Progenitor cell of endocrine pancreas (in vitro differentiated cells): ENCODE results near the gene NDOR1. TPM values are rescaled to one million over a fixed set of nuclear protein-coding genes. Genes with fewer than 3 reads are reported as not detected.
A peak's percentile ranks its signal among the peaks of the same experiment; 100 is the strongest.

Experiments
- DNase-seq: peaks from one replicate; pipeline ENCODE4 v3.0.0; 2021; ENCODE audit warnings: low spot score; ENCODE audit not compliant: unreplicated experiment
- H3K27ac Mint-ChIP-seq: 2 replicates; pipeline ENCODE4 v1.8.0; 2021; ENCODE audit warnings: mild to moderate bottlenecking, moderate library complexity, mixed read lengths
- H3K27me3 Mint-ChIP-seq: 2 replicates; pipeline ENCODE4 v1.8.0; 2021; ENCODE audit warnings: mixed read lengths
- H3K36me3 Mint-ChIP-seq: 2 replicates; pipeline ENCODE4 v1.8.0; 2022; ENCODE audit warnings: mixed read lengths; ENCODE audit not compliant: insufficient read depth
- H3K4me1 Mint-ChIP-seq: 2 replicates; pipeline ENCODE4 v1.8.0; 2021; ENCODE audit warnings: low read depth, mixed read lengths
- H3K4me3 Mint-ChIP-seq: 2 replicates; pipeline ENCODE4 v1.8.0; 2021; ENCODE audit warnings: low read depth, mild to moderate bottlenecking, moderate library complexity, mixed read lengths
- H3K9me3 Mint-ChIP-seq: 2 replicates; pipeline ENCODE4 v1.8.0; 2021; ENCODE audit warnings: low read depth, mixed read lengths
- CTCF ChIP-seq: fragments of 200-600 bp; sonication (generic); IDR thresholded peaks from one replicate; pipeline ENCODE4 v1.5.0; 2021; ENCODE audit warnings: antibody characterized with exemption, mild to moderate bottlenecking; ENCODE audit not compliant: unreplicated experiment
- total RNA-seq: library from RNA; stranded (reverse); gene quantifications from 2 replicates; pipeline ENCODE4 v1.2.1, GENCODE V29; 2021

Gene NDOR1
- total RNA-seq, 1 donor from 2014 or later: 37.4 TPM

- Mint-ChIP-seq H3K9me3 (no peaks in the 10 kb centered on the region), H3K27ac (no peak overlapping the region), H3K27me3 (no peaks in the 10 kb centered on the region), H3K36me3 (peaks cover 1% of the 10 kb centered on the region), H3K4me1 (peaks cover 10% of the 10 kb centered on the region), H3K4me3 (peak overlapping the region; percentile 60)
- peak; percentile 62 for DNase-seq
- no peak for TF ChIP-seq CTCF
These were observed 16.1 kb downstream of the NDOR1 start for GRCh38 chr9:137221506-137222111.

- H3K36me3 Mint-ChIP-seq: peaks cover 1% of the 10 kb centered on the region
- peak within 1 kb of the TSS; percentile 96 for H3K27ac Mint-ChIP-seq
- DNase-seq: peak; percentile 50
- TF ChIP-seq CTCF: peak; percentile 19
- H3K9me3 Mint-ChIP-seq: no peaks in the 10 kb centered on the region
- peak within 1 kb of the TSS; percentile 78 for H3K4me3 Mint-ChIP-seq
- H3K27me3 Mint-ChIP-seq: no peaks in the 10 kb centered on the region
- peaks cover 10% of the 10 kb centered on the region for H3K4me1 Mint-ChIP-seq
These were observed 16.9 kb downstream of the NDOR1 start, which contains the start of gene RNF208 for GRCh38 chr9:137222190-137223077. TSS of gene RNF208 (minus strand) at chr9:137222240. CDS start at chr9:137221212, 1,028 bp downstream.

GRCh38 chr9:137223078-137223970, 17.8 kb downstream of the NDOR1 start:
- H3K4me1 Mint-ChIP-seq: peaks cover 13% of the 10 kb centered on the region
- peak overlapping the region; percentile 78 for H3K4me3 Mint-ChIP-seq
- peak overlapping the region; percentile 96 for H3K27ac Mint-ChIP-seq

GRCh38 chr9:137224830-137225694, 19.6 kb downstream of the NDOR1 start, which contains the start of gene CYSRT1:
TSS of gene CYSRT1 (plus strand) at chr9:137225174. CDS start at chr9:137225622, 448 bp downstream.
- Mint-ChIP-seq H3K36me3 (no peaks in the 10 kb centered on the region), H3K9me3 (no peaks in the 10 kb centered on the region), H3K4me3 (peak within 1 kb of the TSS; percentile 78), H3K27me3 (no peaks in the 10 kb centered on the region), H3K27ac (peak within 1 kb of the TSS; percentile 69), H3K4me1 (peaks cover 9% of the 10 kb centered on the region)
- no peak for DNase-seq
- no peak for TF ChIP-seq CTCF

More at GRCh38 chr9:137223078-137223970, 17.8 kb downstream of the NDOR1 start:
- H3K27me3 Mint-ChIP-seq: no peaks in the 10 kb centered on the region
- TF ChIP-seq CTCF: no peak
- H3K9me3 Mint-ChIP-seq: no peaks in the 10 kb centered on the region
- peak; percentile 90 for DNase-seq
- H3K36me3 Mint-ChIP-seq: peaks cover 1% of the 10 kb centered on the region
